SK-N-SH treated with all-trans-retinoic acid at 6 μM for 48 hours (cell line): ENCODE data around the gene PLCB1.
"Not testable (repeated sequence)": the region's sequence is repeated elsewhere in the genome, so short reads cannot be mapped to it uniquely, and the experiment has no call there.

Experiments
- ATAC-seq: fragments of 200-7000 bp; cut with Tn5 transposase; 3 replicates; pipeline ENCODE4 v1.9.1; 2020; ENCODE audit warnings: mild to moderate bottlenecking, moderate library complexity
- BACH2 ChIP-seq: fragments of 250-450 bp; sonication (Bioruptor Pico); IDR thresholded peaks from 2 replicates; pipeline ENCODE4 v1.9.0; 2021; ENCODE audit warnings: mild to moderate bottlenecking, borderline replicate concordance
- CSDC2 ChIP-seq: fragments of 250-450 bp; sonication (Bioruptor Pico); IDR thresholded peaks from 2 replicates; pipeline ENCODE4 v1.5.0; 2020; ENCODE audit warnings: mild to moderate bottlenecking, moderate library complexity
- CSRNP3 ChIP-seq: fragments of 250-450 bp; sonication (Bioruptor Pico); IDR thresholded peaks from 2 replicates; pipeline ENCODE4 v1.5.1; 2021; ENCODE audit warnings: mild to moderate bottlenecking, moderate library complexity
- ESRRG ChIP-seq: fragments of 250-450 bp; sonication (Bioruptor Pico); IDR thresholded peaks from 2 replicates; pipeline ENCODE4 v1.6.1; 2021; ENCODE audit warnings: mild to moderate bottlenecking
- GLIS3 ChIP-seq: fragments of 250-450 bp; sonication (Bioruptor Pico); IDR thresholded peaks from 2 replicates; pipeline ENCODE4 v1.5.0; 2020; ENCODE audit warnings: mild to moderate bottlenecking, moderate library complexity
- ISL1 ChIP-seq: fragments of 250-450 bp; sonication (Bioruptor Pico); IDR thresholded peaks from 2 replicates; pipeline ENCODE4 v2.1.2; 2022; ENCODE audit warnings: mild to moderate bottlenecking, moderate library complexity
- OSR1 ChIP-seq: fragments of 250-450 bp; sonication (Bioruptor Pico); IDR thresholded peaks from 2 replicates; pipeline ENCODE4 v1.8.0; 2022; ENCODE audit warnings: moderate library complexity, mild to moderate bottlenecking, inconsistent platforms
- PPARA ChIP-seq: fragments of 250-450 bp; sonication (Bioruptor Pico); IDR thresholded peaks from 2 replicates; pipeline ENCODE4 v1.5.0; 2020; ENCODE audit warnings: mild to moderate bottlenecking, borderline replicate concordance
- RARB ChIP-seq: fragments of 250-450 bp; sonication (Bioruptor Pico); IDR thresholded peaks from 2 replicates; pipeline ENCODE4 v1.8.0; 2021; ENCODE audit warnings: mild to moderate bottlenecking, moderate library complexity
- SNAI2 ChIP-seq: fragments of 250-450 bp; sonication (Bioruptor Pico); IDR thresholded peaks from 2 replicates; pipeline ENCODE4 v1.5.0; 2020; ENCODE audit warnings: mild to moderate bottlenecking, moderate library complexity
- TCF4 ChIP-seq: fragments of 250-450 bp; sonication (Bioruptor Pico); IDR thresholded peaks from 2 replicates; pipeline ENCODE4 v1.8.0; 2021; ENCODE audit warnings: mild to moderate bottlenecking, moderate library complexity, borderline replicate concordance
- TOX ChIP-seq: fragments of 250-450 bp; sonication (Bioruptor Pico); IDR thresholded peaks from 2 replicates; pipeline ENCODE4 v1.8.0; 2021; ENCODE audit warnings: mild to moderate bottlenecking, moderate library complexity, borderline replicate concordance
- ZC3H10 ChIP-seq: fragments of 250-450 bp; sonication (Bioruptor Pico); IDR thresholded peaks from 2 replicates; pipeline ENCODE4 v1.5.1; 2021; ENCODE audit warnings: mild to moderate bottlenecking, moderate library complexity
- ZFP3 ChIP-seq: fragments of 250-450 bp; sonication (Bioruptor Pico); IDR thresholded peaks from 2 replicates; pipeline ENCODE4 v1.5.0; 2020; ENCODE audit warnings: mild to moderate bottlenecking, moderate library complexity
- ZFP30 ChIP-seq: fragments of 450-650 bp; formaldehyde crosslinking; IDR thresholded peaks from 2 replicates; pipeline ENCODE4 v1.5.0; 2022; ENCODE audit warnings: mild to moderate bottlenecking, moderate library complexity
- ZNF565 ChIP-seq: fragments of 450-650 bp; formaldehyde crosslinking; conservative IDR thresholded peaks from 2 replicates; pipeline ENCODE4 v1.5.0; 2020; ENCODE audit warnings: low read depth, mild to moderate bottlenecking, moderate library complexity
- ZNF8 ChIP-seq: fragments of 450-650 bp; formaldehyde crosslinking; IDR thresholded peaks from 2 replicates; pipeline ENCODE4 v1.5.0; 2020; ENCODE audit warnings: mild to moderate bottlenecking, moderate library complexity
- TF ChIP-seq, protein P1 (sequence below): fragments of 250-450 bp; sonication (Bioruptor Pico); IDR thresholded peaks from 2 replicates; pipeline ENCODE4 v1.5.1; 2020; ENCODE audit warnings: low read depth, mild to moderate bottlenecking, moderate library complexity
- TF ChIP-seq, protein P2 (sequence below): fragments of 250-450 bp; sonication (Bioruptor Pico); IDR thresholded peaks from 2 replicates; pipeline ENCODE4 v1.5.0; 2020; ENCODE audit warnings: mild to moderate bottlenecking, moderate library complexity

Gene PLCB1

DNA sequence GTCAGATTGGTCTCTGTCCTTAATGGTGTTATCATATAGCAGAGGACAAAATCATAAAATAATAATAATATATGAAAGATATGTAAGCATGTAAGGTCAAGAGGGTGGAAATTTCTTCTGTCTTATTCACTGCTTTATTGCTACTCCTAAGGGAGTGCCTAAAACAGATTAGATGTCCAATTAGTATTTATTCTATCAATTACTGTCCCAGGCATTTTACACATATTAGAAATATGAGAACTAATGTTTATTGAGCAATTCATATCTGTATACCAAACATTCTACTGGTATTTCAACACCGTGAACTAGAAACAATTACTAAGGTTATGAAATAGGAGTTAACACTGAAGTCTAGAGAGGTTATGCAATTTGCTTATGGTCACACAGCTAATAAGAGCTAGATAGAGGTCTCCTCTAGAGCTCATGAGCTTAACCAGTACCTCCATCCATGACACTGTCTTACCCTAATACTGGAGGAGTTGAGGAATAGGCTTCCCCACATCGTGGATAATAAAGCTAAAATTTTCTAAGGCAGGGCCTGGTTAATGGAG lies 302.3 kb downstream of the PLCB1 start:
- no peak for ATAC-seq

DNA sequence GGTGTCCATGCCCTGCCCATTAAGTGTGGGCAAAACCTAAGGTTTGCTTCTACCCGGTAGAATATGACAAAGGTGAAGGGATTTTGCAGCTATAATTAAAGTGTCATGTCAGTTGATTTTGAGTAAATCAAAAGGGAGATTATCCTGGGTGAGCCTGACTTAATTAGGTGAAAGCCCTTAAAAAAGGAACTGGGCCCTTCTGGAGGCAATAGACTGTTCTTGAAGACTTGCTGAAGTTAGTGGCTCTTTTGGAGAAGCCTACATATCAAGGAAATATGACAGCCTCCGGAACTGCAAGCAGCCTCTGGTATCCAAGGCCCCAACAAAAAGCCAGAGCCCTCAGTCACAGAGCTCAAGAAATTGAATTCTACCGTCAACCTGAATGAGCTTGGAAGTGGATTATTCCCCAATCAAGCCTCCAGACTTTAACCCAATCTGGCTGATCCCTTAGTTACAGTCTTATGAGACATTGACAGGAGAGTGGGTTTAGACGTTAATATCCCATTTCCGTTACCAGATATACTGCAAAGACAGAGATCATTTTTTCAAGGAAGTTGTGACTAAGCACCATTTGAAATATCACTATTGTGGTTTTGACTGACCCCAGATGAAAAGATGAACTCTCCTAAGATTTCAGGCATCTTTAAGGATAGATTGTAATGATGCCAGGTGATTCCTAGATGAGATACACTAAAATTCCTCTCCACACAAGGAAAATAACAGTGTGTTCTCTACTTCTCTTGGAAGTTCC lies 303.4 kb downstream of the PLCB1 start:
- TF ChIP-seq RARB (CRISPR knock-in tag) (0 out of 2 replicates have a peak, but pooled peaks have one; percentile 4), ZC3H10 (CRISPR knock-in tag) (peak; percentile 62; the same call in 1 of the 2 replicates), CSRNP3 (no peak), TOX (CRISPR knock-in tag) (peak; percentile 62; the same call in 1 of the 2 replicates)
- ATAC-seq = peak; percentile 24

More for the DNA sequence above, 302.3 kb downstream of the PLCB1 start:
- TF ChIP-seq ISL1 (CRISPR knock-in tag) (no peak), ZNF8 (CRISPR knock-in tag) (no peak), OSR1 (no peak), TOX (CRISPR knock-in tag) (no peak), RARB (CRISPR knock-in tag) (no peak), SNAI2 (CRISPR knock-in tag) (no peak), TCF4 (CRISPR knock-in tag) (no peak), ZC3H10 (CRISPR knock-in tag) (no peak), ESRRG (CRISPR knock-in tag) (no peak), ZNF565 (CRISPR knock-in tag) (no peak), PPARA (CRISPR knock-in tag) (no peak), ZFP30 (CRISPR knock-in tag) (no peak), BACH2 (CRISPR knock-in tag) (no peak), ZFP3 (CRISPR knock-in tag) (no peak)
- TF ChIP-seq, protein P1, sequence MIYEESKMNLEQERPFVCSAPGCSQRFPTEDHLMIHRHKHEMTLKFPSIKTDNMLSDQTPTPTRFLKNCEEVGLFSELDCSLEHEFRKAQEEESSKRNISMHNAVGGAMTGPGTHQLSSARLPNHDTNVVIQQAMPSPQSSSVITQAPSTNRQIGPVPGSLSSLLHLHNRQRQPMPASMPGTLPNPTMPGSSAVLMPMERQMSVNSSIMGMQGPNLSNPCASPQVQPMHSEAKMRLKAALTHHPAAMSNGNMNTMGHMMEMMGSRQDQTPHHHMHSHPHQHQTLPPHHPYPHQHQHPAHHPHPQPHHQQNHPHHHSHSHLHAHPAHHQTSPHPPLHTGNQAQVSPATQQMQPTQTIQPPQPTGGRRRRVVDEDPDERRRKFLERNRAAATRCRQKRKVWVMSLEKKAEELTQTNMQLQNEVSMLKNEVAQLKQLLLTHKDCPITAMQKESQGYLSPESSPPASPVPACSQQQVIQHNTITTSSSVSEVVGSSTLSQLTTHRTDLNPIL (CRISPR knock-in tag) = no peak
- TF ChIP-seq, protein P2, sequence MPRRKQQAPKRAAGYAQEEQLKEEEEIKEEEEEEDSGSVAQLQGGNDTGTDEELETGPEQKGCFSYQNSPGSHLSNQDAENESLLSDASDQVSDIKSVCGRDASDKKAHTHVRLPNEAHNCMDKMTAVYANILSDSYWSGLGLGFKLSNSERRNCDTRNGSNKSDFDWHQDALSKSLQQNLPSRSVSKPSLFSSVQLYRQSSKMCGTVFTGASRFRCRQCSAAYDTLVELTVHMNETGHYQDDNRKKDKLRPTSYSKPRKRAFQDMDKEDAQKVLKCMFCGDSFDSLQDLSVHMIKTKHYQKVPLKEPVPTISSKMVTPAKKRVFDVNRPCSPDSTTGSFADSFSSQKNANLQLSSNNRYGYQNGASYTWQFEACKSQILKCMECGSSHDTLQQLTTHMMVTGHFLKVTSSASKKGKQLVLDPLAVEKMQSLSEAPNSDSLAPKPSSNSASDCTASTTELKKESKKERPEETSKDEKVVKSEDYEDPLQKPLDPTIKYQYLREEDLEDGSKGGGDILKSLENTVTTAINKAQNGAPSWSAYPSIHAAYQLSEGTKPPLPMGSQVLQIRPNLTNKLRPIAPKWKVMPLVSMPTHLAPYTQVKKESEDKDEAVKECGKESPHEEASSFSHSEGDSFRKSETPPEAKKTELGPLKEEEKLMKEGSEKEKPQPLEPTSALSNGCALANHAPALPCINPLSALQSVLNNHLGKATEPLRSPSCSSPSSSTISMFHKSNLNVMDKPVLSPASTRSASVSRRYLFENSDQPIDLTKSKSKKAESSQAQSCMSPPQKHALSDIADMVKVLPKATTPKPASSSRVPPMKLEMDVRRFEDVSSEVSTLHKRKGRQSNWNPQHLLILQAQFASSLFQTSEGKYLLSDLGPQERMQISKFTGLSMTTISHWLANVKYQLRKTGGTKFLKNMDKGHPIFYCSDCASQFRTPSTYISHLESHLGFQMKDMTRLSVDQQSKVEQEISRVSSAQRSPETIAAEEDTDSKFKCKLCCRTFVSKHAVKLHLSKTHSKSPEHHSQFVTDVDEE (CRISPR knock-in tag) = no peak
- TF ChIP-seq, all 23 proteins: peak for 0

DNA sequence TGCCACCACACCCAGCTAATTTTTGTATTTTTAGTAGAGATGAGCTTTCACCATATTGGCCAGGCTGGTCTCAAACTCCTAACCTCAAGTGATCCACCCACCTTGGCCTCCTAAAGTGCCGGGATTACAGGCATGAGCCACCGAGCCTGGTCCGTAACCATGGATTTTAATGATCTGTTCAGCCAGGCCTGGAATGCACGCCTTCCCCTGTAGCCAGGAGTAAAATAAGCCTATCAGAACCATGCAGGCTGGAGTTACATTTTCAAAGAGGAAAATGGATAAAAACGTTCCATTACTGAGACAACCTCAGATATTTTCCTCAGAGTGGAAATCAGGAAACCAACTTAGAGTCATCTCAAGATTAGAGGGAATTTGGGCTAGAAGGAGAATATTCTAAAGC lies 304.9 kb downstream of the PLCB1 start:
- not testable (repeated sequence) for ATAC-seq

DNA sequence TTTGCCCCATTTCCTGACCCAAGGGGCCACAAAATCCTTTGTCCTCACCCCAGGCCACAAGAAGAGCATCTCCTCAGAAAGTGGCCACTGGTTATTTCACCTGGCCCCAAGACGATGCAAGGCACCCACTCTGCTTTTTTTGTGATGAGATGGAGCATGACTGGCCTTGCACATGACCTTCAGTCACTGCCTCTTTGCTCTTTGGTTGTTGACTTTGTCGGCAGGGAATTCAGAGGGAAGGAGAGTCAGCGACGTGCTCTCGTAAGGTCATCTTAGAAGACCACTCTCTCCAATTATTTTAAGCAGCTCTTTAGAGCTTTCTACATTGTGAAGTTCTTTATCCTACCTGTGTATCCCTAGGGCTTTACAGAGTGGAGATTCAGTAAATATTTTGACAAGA lies 306.7 kb downstream of the PLCB1 start:
- no peak for ATAC-seq
- TF ChIP-seq GLIS3 (CRISPR knock-in tag) = no peak
- no peak for TF ChIP-seq ZNF8 (CRISPR knock-in tag)

GRCh38 chr20:8443464-8444072 lies 311.5 kb downstream of the PLCB1 start:
- ATAC-seq = no peak

More at GRCh38 chr20:8443464-8444072, 311.5 kb downstream of the PLCB1 start:
- TF ChIP-seq CSDC2 (CRISPR knock-in tag) = no peak
- no peak for TF ChIP-seq ISL1 (CRISPR knock-in tag)
- TF ChIP-seq, protein P1 (CRISPR knock-in tag) = no peak
- no peak for TF ChIP-seq ZC3H10 (CRISPR knock-in tag)
- TF ChIP-seq BACH2 (CRISPR knock-in tag) = no peak
- no peak for TF ChIP-seq TOX (CRISPR knock-in tag)
- no peak for TF ChIP-seq ZNF8 (CRISPR knock-in tag)
- no peak for TF ChIP-seq ESRRG (CRISPR knock-in tag)
